HG02884 (cell line): ENCODE data around the gene CITED4.

Experiments
- ATAC-seq: cut with Tn5 transposase; IDR thresholded peaks from one replicate; pipeline ENCODE4 v1.9.1; 2021; ENCODE audit warnings: mild to moderate bottlenecking, moderate library complexity; ENCODE audit not compliant: unreplicated experiment

The CITED4 gene

GRCh38 chr1:40886318-40887011 lies 24.3 kb upstream of the CITED4 start:
- ATAC-seq, result no peak

- no peak for ATAC-seq
These were observed 22.1 kb upstream of the CITED4 start for GRCh38 chr1:40884055-40884795.

- no peak for ATAC-seq
These were observed 18.8 kb upstream of the CITED4 start for GRCh38 chr1:40880813-40881549.

GRCh38 chr1:40879482-40880175 lies 17.5 kb upstream of the CITED4 start:
- no peak for ATAC-seq

GRCh38 chr1:40878906-40879305 lies 16.7 kb upstream of the CITED4 start:
- ATAC-seq, result no peak

- no peak for ATAC-seq
These were observed 15.5 kb upstream of the CITED4 start for GRCh38 chr1:40877698-40878097.

- no peak for ATAC-seq
These were observed 14.7 kb upstream of the CITED4 start for GRCh38 chr1:40876891-40877290.

- no peak for ATAC-seq
These were observed 14.2 kb upstream of the CITED4 start for GRCh38 chr1:40876436-40876761.

GRCh38 chr1:40873863-40874472 lies 11.8 kb upstream of the CITED4 start:
- ATAC-seq, result no peak

GRCh38 chr1:40872276-40872675 lies 10.1 kb upstream of the CITED4 start:
- ATAC-seq, result no peak

- no peak for ATAC-seq
These were observed 8.1 kb upstream of the CITED4 start for GRCh38 chr1:40870135-40870728.

- no peak for ATAC-seq
These were observed 6.0 kb upstream of the CITED4 start for GRCh38 chr1:40868051-40868723.

- no peak for ATAC-seq
These were observed 749 bp downstream of the CITED4 start for GRCh38 chr1:40861224-40862003.

GRCh38 chr1:40860706-40861223 lies 1.4 kb downstream of the CITED4 start:
- ATAC-seq, result no peak

- no peak for ATAC-seq
These were observed 3.2 kb downstream of the CITED4 start for GRCh38 chr1:40858856-40859416.

- ATAC-seq, result no peak
These were observed 4.4 kb downstream of the CITED4 start for GRCh38 chr1:40857737-40858136.

- ATAC-seq, result no peak
These were observed 5.4 kb downstream of the CITED4 start for GRCh38 chr1:40856656-40857302.

GRCh38 chr1:40856116-40856515 lies 6.0 kb downstream of the CITED4 start:
- no peak for ATAC-seq
